GM20000 (cell line): ENCODE results near the gene FUBP3.

ENCODE experiments used
- DNase-seq: peaks from one replicate; pipeline ENCODE4 v3.0.0; 2012; ENCODE audit warnings: low spot score
- CTCF ChIP-seq: IDR thresholded peaks from 2 replicates; pipeline ENCODE4 v1.5.1; 2012; ENCODE audit warnings: mild to moderate bottlenecking, control low read depth; ENCODE audit errors: extremely low read depth, missing control alignments

FUBP3 gene

GRCh38 chr9:130579738-130580463 is 524 bp downstream of the FUBP3 start:
- no peak for TF ChIP-seq CTCF
- no peak for DNase-seq

GRCh38 chr9:130581766-130582165 is 2.4 kb downstream of the FUBP3 start:
- no peak for TF ChIP-seq CTCF
- no peak for DNase-seq

GRCh38 chr9:130583271-130583670 is 3.9 kb downstream of the FUBP3 start:
- no peak for DNase-seq
- TF ChIP-seq CTCF = no peak

GRCh38 chr9:130587921-130588320 is 8.5 kb downstream of the FUBP3 start:
- TF ChIP-seq CTCF = no peak

GRCh38 chr9:130588416-130588815 is 9.0 kb downstream of the FUBP3 start:
- DNase-seq = no peak
- TF ChIP-seq CTCF = no peak

More at GRCh38 chr9:130587921-130588320, 8.5 kb downstream of the FUBP3 start:
- DNase-seq = no peak

- DNase-seq = no peak
- TF ChIP-seq CTCF = no peak
These were observed 10.4 kb downstream of the FUBP3 start for GRCh38 chr9:130589754-130590153.

- TF ChIP-seq CTCF = no peak
- DNase-seq = no peak
These were observed 10.9 kb downstream of the FUBP3 start for GRCh38 chr9:130590305-130590704.
